HepG2 (cell line): ENCODE measurements around the gene SLC38A8. TPM values are rescaled to one million over a fixed set of nuclear protein-coding genes. Genes with fewer than 3 reads are reported as not detected.

Experiments used
- ATAC-seq: fragments of 200-7000 bp; cut with Tn5 transposase; 3 replicates; pipeline ENCODE4 v1.9.1; 2020; ENCODE audit warnings: mild to moderate bottlenecking, moderate library complexity
- BruUV-seq: library from RNA; stranded (reverse); fragments of 400-500 nt; replicated peaks from 2 replicates; lab custom pipeline; 2021; lab: Mats Ljungman, UMichigan
- CTCF ChIA-PET: fragments of 300-600 bp; formaldehyde crosslinking; extraction: SDS; loops from one replicate; lab custom pipeline; 2021; ENCODE audit warnings: low total read pairs, inconsistent platforms, low intra/inter-chr PET ratio; lab: Yijun Ruan, JAX
- POLR2A ChIA-PET: fragments of 350-600 bp; sonication (Branson Sonifier 250); formaldehyde crosslinking; loops from one replicate; lab custom pipeline; 2020; ENCODE audit warnings: antibody characterized with exemption, inconsistent platforms; lab: Yijun Ruan, JAX
- DNase-seq: peaks from one replicate; pipeline ENCODE4 v3.0.0-alpha.2; 2015; ENCODE audit warnings: low spot score
- FAIRE-seq: peaks from 3 replicates; lab custom pipeline; 2011; peaks lifted over from hg19 to GRCh38; lab: Jason Lieb, UNC
- H2AFZ ChIP-seq: one replicate; pipeline ENCODE4 v1.6.1; 2011; ENCODE audit warnings: low read length, inconsistent platforms
- H3K27ac ChIP-seq: fragments of 300-600 bp; 3 replicates; pipeline ENCODE4 v1.8.0; 2011; ENCODE audit warnings: mixed run types, mild to moderate bottlenecking, mixed read lengths, low read length, inconsistent platforms; ENCODE audit not compliant: insufficient read depth; ENCODE audit errors: extremely low read length
- H3K27me3 ChIP-seq, 2 experiments: fragments of 200-600 bp in 1 of 2; 2 replicates in 1 of 2; 3 replicates in 1 of 2; pipeline versions ENCODE4 v1.6.0 to v1.8.0; 2011; ENCODE audit warnings: low read length in 2 of 2, mild to moderate bottlenecking in 2 of 2, moderate library complexity in 2 of 2, inconsistent platforms in 1 of 2; ENCODE audit not compliant: insufficient read depth in 2 of 2, control insufficient read depth in 1 of 2
- H3K36me3 ChIP-seq, 2 experiments: fragments of 200-600 bp in 1 of 2; replicated peaks in 1 of 2; 2 replicates in 1 of 2; 3 replicates in 1 of 2; pipeline versions ENCODE4 v1.5.1 to v1.8.0; 2011; ENCODE audit warnings: low read length in 2 of 2, inconsistent platforms in 1 of 2; ENCODE audit not compliant: insufficient read depth in 2 of 2, control insufficient read depth in 1 of 2
- H3K4me1 ChIP-seq: 2 replicates; pipeline ENCODE4 v1.5.1; 2012; ENCODE audit warnings: low read length, inconsistent platforms; ENCODE audit not compliant: insufficient read depth
- H3K4me2 ChIP-seq: 2 replicates; pipeline ENCODE4 v1.6.0; 2011; ENCODE audit warnings: low read depth, low read length, inconsistent platforms
- H3K4me3 ChIP-seq, 3 experiments: fragments of 200-600 bp in 1 of 3; sonication (generic), shearing (Covaris generic) in 1 of 3; replicated peaks in 1 of 3; 2 replicates each; pipeline ENCODE4 v1.5.1; 2011 to 2016; ENCODE audit warnings: low read length in 3 of 3, inconsistent platforms in 2 of 3, low read depth in 2 of 3, mild to moderate bottlenecking in 2 of 3, control low read depth in 1 of 3, mixed read lengths in 1 of 3; ENCODE audit not compliant: insufficient read depth in 1 of 3
- H3K79me2 ChIP-seq: one replicate; pipeline ENCODE4 v1.6.1; 2011; ENCODE audit warnings: low read length, inconsistent platforms; ENCODE audit not compliant: insufficient read depth
- H3K9ac ChIP-seq: 2 replicates; pipeline ENCODE4 v1.6.0; 2011; ENCODE audit warnings: mild to moderate bottlenecking, low read depth, low read length, inconsistent platforms; ENCODE audit not compliant: insufficient read depth
- H3K9me3 ChIP-seq: 2 replicates; pipeline ENCODE4 v1.5.1; 2012; ENCODE audit warnings: mild to moderate bottlenecking, low read length
- H4K20me1 ChIP-seq: 2 replicates; pipeline ENCODE4 v1.6.0; 2011; ENCODE audit warnings: inconsistent platforms, mild to moderate bottlenecking, low read length, moderate library complexity; ENCODE audit not compliant: insufficient read depth
- CC2D1A ChIP-seq: sonication (generic); formaldehyde crosslinking; IDR thresholded peaks from 2 replicates; pipeline ENCODE4 v1.8.1; 2023; ENCODE audit warnings: mild to moderate bottlenecking, missing genetic modification reagents
- HMGXB4 ChIP-seq, 2 experiments: sonication (generic) in 1 of 2; formaldehyde crosslinking in 1 of 2; IDR thresholded peaks; 2 replicates each; pipeline versions ENCODE4 v1.4.0 to v1.6.1; 2018 to 2020; ENCODE audit warnings: missing genetic modification reagents in 2 of 2, borderline replicate concordance in 1 of 2, low read depth in 1 of 2, mild to moderate bottlenecking in 1 of 2, missing biosample characterization in 1 of 2
- MAX ChIP-seq: IDR thresholded peaks from 2 replicates; pipeline ENCODE4 v1.6.1; 2012; ENCODE audit warnings: inconsistent platforms
- MTF2 ChIP-seq: sonication (generic); formaldehyde crosslinking; IDR thresholded peaks from 2 replicates; pipeline ENCODE4 v1.5.0; 2020; ENCODE audit warnings: missing genetic modification reagents, borderline replicate concordance
- NCOA1 ChIP-seq: sonication (generic); formaldehyde crosslinking; IDR thresholded peaks from 2 replicates; pipeline ENCODE4 v1.9.0; 2021; ENCODE audit warnings: missing genetic modification reagents
- RFXAP ChIP-seq: sonication (generic); formaldehyde crosslinking; IDR thresholded peaks from 2 replicates; pipeline ENCODE4 v1.4.0; 2020; ENCODE audit warnings: missing genetic modification reagents, borderline replicate concordance
- SIX4 ChIP-seq: sonication (generic); formaldehyde crosslinking; IDR thresholded peaks from 2 replicates; pipeline ENCODE4 v1.4.0; 2020; ENCODE audit warnings: missing genetic modification reagents
- SNAPC5 ChIP-seq: sonication (generic); formaldehyde crosslinking; IDR thresholded peaks from 2 replicates; pipeline ENCODE4 v1.8.1; 2023; ENCODE audit warnings: mild to moderate bottlenecking, missing genetic modification reagents, borderline replicate concordance
- SP1 ChIP-seq, 2 experiments: fragments of 450-650 bp in 1 of 2; sonication (generic) in 1 of 2; formaldehyde crosslinking in 1 of 2; IDR thresholded peaks; 2 replicates each; pipeline versions ENCODE4 v1.4.0 to v1.6.1; 2016 to 2020; ENCODE audit warnings: missing genetic modification reagents in 1 of 2
- ZGPAT ChIP-seq: IDR thresholded peaks from 2 replicates; pipeline ENCODE4 v1.6.1; 2016; ENCODE audit warnings: mild to moderate bottlenecking
- ZNF274 ChIP-seq: sonication (generic); formaldehyde crosslinking; IDR thresholded peaks from 2 replicates; pipeline ENCODE4 v1.5.1; 2020; ENCODE audit warnings: mild to moderate bottlenecking, missing genetic modification reagents
- ZNF292 ChIP-seq: sonication (generic); formaldehyde crosslinking; IDR thresholded peaks from 2 replicates; pipeline ENCODE4 v1.8.1; 2022; ENCODE audit warnings: mild to moderate bottlenecking, low read depth, missing genetic modification reagents, borderline replicate concordance
- ZNF333 ChIP-seq: sonication (generic); formaldehyde crosslinking; IDR thresholded peaks from 2 replicates; pipeline ENCODE4 v1.4.0; 2020; ENCODE audit warnings: mild to moderate bottlenecking, missing genetic modification reagents, borderline replicate concordance
- ZNF546 ChIP-seq: sonication (generic); formaldehyde crosslinking; conservative IDR thresholded peaks from 2 replicates; pipeline ENCODE4 v1.8.1; 2023; ENCODE audit warnings: mild to moderate bottlenecking, missing genetic modification reagents
- ZNF556 ChIP-seq: sonication (generic); formaldehyde crosslinking; IDR thresholded peaks from 2 replicates; pipeline ENCODE4 v1.4.0; 2020; ENCODE audit warnings: mild to moderate bottlenecking, missing genetic modification reagents, borderline replicate concordance
- ZNF788 ChIP-seq: sonication (generic); formaldehyde crosslinking; IDR thresholded peaks from 2 replicates; pipeline ENCODE4 v1.5.0; 2020; ENCODE audit warnings: mild to moderate bottlenecking, missing genetic modification reagents, borderline replicate concordance
- ZSCAN5A ChIP-seq: sonication (generic); formaldehyde crosslinking; IDR thresholded peaks from 2 replicates; pipeline ENCODE4 v1.8.0; 2022; ENCODE audit warnings: mild to moderate bottlenecking, missing genetic modification reagents, borderline replicate concordance
- WGBS: methylation state at CpG from one replicate; pipeline ENCODE4 v1.1.6; 2017; ENCODE audit warnings: low lambda C conversion rate; 5-methylcytosine and 5-hydroxymethylcytosine counted together
- in situ Hi-C: cut with HindIII; loops from 2 replicates; pipeline ENCODE4 v1.10.0; 2017; ENCODE audit warnings: low pct_unique_long_range_greater_than_20kb; ENCODE audit not compliant: extremely low pct_ligation_motif_present
- intact Hi-C: fragments of 100-400 bp; cut with micrococcal nuclease; formaldehyde crosslinking; loops from one replicate; pipeline ENCODE4 v1.10.0; 2022; ENCODE audit not compliant: unreplicated experiment
- polyA plus RNA-seq, 8 experiments: library from polyadenylated mRNA; depleted of rRNA in 3 of 8; stranded (reverse) in 7 of 8; unstranded in 1 of 8; fragments of >200 nt; fragmentation: Illumina TruSeq in 4 of 8; extraction: Trizol in 4 of 8; gene quantifications; 2 replicates each; pipeline versions ENCODE4 v1.2.1 to v1.2.3, GENCODE V29; 2011 to 2016; ENCODE audit warnings: low read depth in 4 of 8, missing spikeins in 1 of 8, mixed read lengths in 1 of 8; ENCODE audit not compliant: insufficient read depth in 1 of 8
- total RNA-seq, 5 experiments: library from RNA; depleted of rRNA; stranded (reverse); fragments of >200 nt; fragmentation: Illumina TruSeq; extraction: Trizol; gene quantifications; 2 replicates each; pipeline ENCODE4 v1.2.3, GENCODE V29; 2016; ENCODE audit warnings: low read depth in 1 of 5

Gene SLC38A8
- total and polyA plus RNA-seq, 2 of the 13 experiments (the other 11 are each of a cell fraction or from before 2014, with no cell fraction given), result 0.24 to 0.37 TPM

- TF ChIP-seq HMGXB4 (CRISPR knock-in tag; IDR thresholded peaks at IDR 0.05; ENCODE audit: borderline replicate concordance in 1 of 2, low read depth in 1 of 2), result no peak
- TF ChIP-seq ZGPAT (CRISPR knock-in tag), result no peak
- TF ChIP-seq CC2D1A (CRISPR knock-in tag), result no peak
These were observed 28.5 kb upstream of the SLC38A8 start (continued) for GRCh38 chr16:84071121-84071520.

GRCh38 chr16:84069540-84069939 is 26.9 kb upstream of the SLC38A8 start:
- Histone ChIP-seq H3K27me3 (no peaks in the 10 kb centered on the region), H3K79me2 (no peaks in the 10 kb centered on the region), H3K4me2 (no peak overlapping the region), H2AFZ (no peak overlapping the region), H3K4me1 (no peaks in the 10 kb centered on the region), H3K4me3 (no peak overlapping the region), H3K9me3 (no peaks in the 10 kb centered on the region), H3K36me3 (peaks cover 45 to 90% of the 10 kb centered on the region in 2 experiments), H3K9ac (no peak overlapping the region), H4K20me1 (no peaks in the 10 kb centered on the region), H3K27ac (no peak overlapping the region)
- POLR2A ChIA-PET, result no interaction called here
- intact Hi-C loops, result no loop called here
- no TSS peak for BruUV-seq
- no peak for DNase-seq
- CTCF ChIA-PET, result no interaction called here
- TF ChIP-seq NCOA1 (CRISPR knock-in tag) (no peak), MAX (no peak), ZNF788 (no peak), SIX4 (CRISPR knock-in tag) (no peak), ZNF333 (CRISPR knock-in tag) (no peak), ZNF546 (CRISPR knock-in tag) (no peak), ZSCAN5A (CRISPR knock-in tag) (no peak), RFXAP (CRISPR knock-in tag) (no peak), SP1 (IDR thresholded peaks at IDR 0.05) (no peak), SP1 (CRISPR knock-in tag; IDR thresholded peaks at IDR 0.05) (no peak), MTF2 (no peak), ZNF292 (no peak), SNAPC5 (CRISPR knock-in tag) (no peak), ZNF274 (CRISPR knock-in tag) (no peak), ZNF556 (CRISPR knock-in tag) (no peak)
- FAIRE-seq, result no peak
- in situ Hi-C loops, result no loop called here
- WGBS, result 97% methylated on average over 6 of the region's 6 CpGs
- no peak for ATAC-seq
